HCT116 (cell line): ENCODE data around the gene NIBAN1. TPM values are rescaled to one million over a fixed set of nuclear protein-coding genes. Genes with fewer than 3 reads are reported as not detected.

ENCODE experiments used
- ATAC-seq: fragments of 200-7000 bp; cut with Tn5 transposase; 2 replicates; pipeline ENCODE4 v1.9.1; 2020; ENCODE audit warnings: mild to moderate bottlenecking, moderate library complexity
- BruUV-seq: library from RNA; stranded (reverse); fragments of 400-500 nt; replicated peaks from 2 replicates; lab custom pipeline; 2021; lab: Mats Ljungman, UMichigan
- CTCF ChIA-PET: fragments of 300-600 bp; sonication (Branson Sonifier 250); formaldehyde crosslinking; loops from one replicate; lab custom pipeline; 2021; ENCODE audit warnings: antibody characterized with exemption; lab: Charles Lee
- POLR2A ChIA-PET: fragments of 300-600, 350-600 bp; sonication (Branson Sonifier 250); formaldehyde crosslinking; loops from one replicate; lab custom pipeline; 2021; ENCODE audit warnings: antibody characterized with exemption; lab: Charles Lee
- RAD21 ChIA-PET, 2 experiments: fragments of 300-600 bp; sonication (Branson Sonifier 250); formaldehyde crosslinking; loops; one replicate each; lab custom pipeline; 2023; ENCODE audit warnings: low total read pairs in 2 of 2; ENCODE audit not compliant: uncharacterized antibody in 2 of 2, unreplicated experiment in 2 of 2, low non-redundant PET in 1 of 2; lab: Charles Lee
- DNase-seq: peaks from one replicate; pipeline ENCODE4 v3.0.0-alpha.2; 2010; ENCODE audit warnings: low read depth, low spot score
- H2AFZ ChIP-seq: fragments of 200-600 bp; shearing (Covaris generic), sonication (generic); 2 replicates; pipeline ENCODE4 v1.6.1; 2017; ENCODE audit warnings: low read depth, mixed run types, mixed read lengths, antibody characterized with exemption, low read length; ENCODE audit not compliant: poor library complexity, severe bottlenecking
- H3K27ac ChIP-seq: 2 replicates; pipeline ENCODE4 v1.5.1; 2012; ENCODE audit warnings: low read depth, low read length
- H3K27me3 ChIP-seq: fragments of 200-600 bp; sonication (generic); 2 replicates; pipeline ENCODE4 v1.6.1; 2016; ENCODE audit warnings: mixed run types, low read length, mixed read lengths; ENCODE audit not compliant: insufficient read depth
- H3K36me3 ChIP-seq, 2 experiments: fragments of 200-500 bp in 1 of 2; fragments of 200-600 bp in 1 of 2; sonication (Bioruptor generic) in 1 of 2; sonication (generic) in 1 of 2; 2 replicates each; pipeline versions ENCODE4 v1.5.1 to v1.6.1; 2014 to 2016; ENCODE audit warnings: low read length in 2 of 2, inconsistent platforms in 1 of 2, mixed read lengths in 1 of 2, mixed run types in 1 of 2; ENCODE audit not compliant: insufficient read depth in 2 of 2, control insufficient read depth in 1 of 2
- H3K4me1 ChIP-seq, 2 experiments: fragments of 200-600 bp in 1 of 2; sonication (generic) in 1 of 2; 2 replicates each; pipeline versions ENCODE4 v1.5.1 to v1.6.1; 2012 to 2017; ENCODE audit warnings: low read length in 2 of 2, inconsistent platforms in 1 of 2, mild to moderate bottlenecking in 1 of 2, mixed read lengths in 1 of 2, mixed run types in 1 of 2, moderate library complexity in 1 of 2; ENCODE audit not compliant: insufficient read depth in 2 of 2, control insufficient read depth in 1 of 2
- H3K4me2 ChIP-seq: fragments of 200-600 bp; sonication (generic); 2 replicates; pipeline ENCODE4 v1.6.1; 2017; ENCODE audit warnings: mixed run types, low read length, mixed read lengths
- H3K4me3 ChIP-seq, 2 experiments: fragments of 200-600 bp in 1 of 2; sonication (generic) in 1 of 2; replicated peaks in 1 of 2; 2 replicates each; pipeline ENCODE4 v1.5.1; 2011 to 2016; ENCODE audit warnings: low read length in 2 of 2, control low read depth in 1 of 2, low read depth in 1 of 2, mild to moderate bottlenecking in 1 of 2, mixed read lengths in 1 of 2, mixed run types in 1 of 2
- H3K79me2 ChIP-seq: fragments of 200-600 bp; sonication (generic); 2 replicates; pipeline ENCODE4 v1.6.1; 2017; ENCODE audit warnings: mild to moderate bottlenecking, mixed run types, low read length, moderate library complexity, mixed read lengths; ENCODE audit not compliant: insufficient read depth
- H3K9ac ChIP-seq: fragments of 200-600 bp; sonication (generic); 2 replicates; pipeline ENCODE4 v1.6.1; 2016; ENCODE audit warnings: low read length, mixed read lengths
- H3K9me2 ChIP-seq: fragments of 200-600 bp; sonication (generic), shearing (Covaris generic); 2 replicates; pipeline ENCODE4 v1.6.1; 2017; ENCODE audit warnings: mixed run types, mild to moderate bottlenecking, moderate library complexity; ENCODE audit not compliant: insufficient read depth
- H3K9me3 ChIP-seq, 2 experiments: fragments of 200-500 bp in 1 of 2; fragments of 200-600 bp in 1 of 2; sonication (Bioruptor generic) in 1 of 2; sonication (generic) in 1 of 2; 2 replicates each; pipeline ENCODE4 v1.6.1; 2014 to 2017; ENCODE audit warnings: low read length in 2 of 2, mixed read lengths in 2 of 2, inconsistent platforms in 1 of 2, low read depth in 1 of 2, mild to moderate bottlenecking in 1 of 2, mixed run types in 1 of 2, moderate library complexity in 1 of 2; ENCODE audit not compliant: control insufficient read depth in 1 of 2, insufficient read depth in 1 of 2
- H4K20me1 ChIP-seq: fragments of 200-600 bp; sonication (generic), shearing (Covaris generic); 2 replicates; pipeline ENCODE4 v1.6.1; 2017; ENCODE audit warnings: mixed run types, mild to moderate bottlenecking, moderate library complexity; ENCODE audit not compliant: insufficient read depth
- CBX3 ChIP-seq: IDR thresholded peaks from 2 replicates; pipeline ENCODE4 v1.6.1; 2012; ENCODE audit warnings: low read depth
- ELF1 ChIP-seq: IDR thresholded peaks from 2 replicates; pipeline ENCODE4 v1.6.1; 2012; ENCODE audit warnings: low read depth, borderline replicate concordance
- FOSL1 ChIP-seq: IDR thresholded peaks from 2 replicates; pipeline ENCODE4 v1.6.1; 2012; ENCODE audit warnings: low read depth
- JUND ChIP-seq: IDR thresholded peaks from 2 replicates; pipeline ENCODE4 v1.6.1; 2012
- POLR2A ChIP-seq: IDR thresholded peaks from 2 replicates; pipeline ENCODE4 v1.7.0; 2011; ENCODE audit warnings: borderline replicate concordance; ENCODE audit not compliant: insufficient read depth, insufficient read length; ENCODE audit errors: extremely low read depth
- POLR2AphosphoS5 ChIP-seq: IDR thresholded peaks from 2 replicates; pipeline ENCODE4 v1.6.1; 2011; ENCODE audit warnings: mild to moderate bottlenecking, low read depth, low read length, moderate library complexity
- SRF ChIP-seq: IDR thresholded peaks from 2 replicates; pipeline ENCODE4 v1.6.1; 2012; ENCODE audit warnings: low read depth
- TCF7L2 ChIP-seq: IDR thresholded peaks from 2 replicates; pipeline ENCODE4 v1.7.0; 2011; ENCODE audit warnings: borderline replicate concordance, inconsistent platforms; ENCODE audit not compliant: insufficient read depth, insufficient read length; ENCODE audit errors: extremely low read depth
- ZFX ChIP-seq: fragments of 450-650 bp; IDR thresholded peaks from 2 replicates; pipeline ENCODE4 v1.6.1; 2017
- ZNF274 ChIP-seq: fragments of 200-500 bp; sonication (Bioruptor generic); IDR thresholded peaks from 2 replicates; pipeline ENCODE4 v1.6.1; 2014; ENCODE audit warnings: mild to moderate bottlenecking, low read depth, low read length, inconsistent platforms
- intact Hi-C: fragments of 100-400 bp; cut with micrococcal nuclease; formaldehyde crosslinking; loops from 2 replicates; pipeline ENCODE4 v1.10.0; 2022
- total RNA-seq: library from RNA; stranded (reverse); gene quantifications from one replicate; pipeline ENCODE4 v1.2.1, GENCODE V29; 2021; ENCODE audit not compliant: unreplicated experiment
- TF ChIP-seq, protein P1 (sequence below): IDR thresholded peaks from 2 replicates; pipeline ENCODE4 v1.6.1; 2011; ENCODE audit warnings: mild to moderate bottlenecking, low read length, moderate library complexity; ENCODE audit not compliant: insufficient replicate concordance; ENCODE audit errors: extremely low read depth
- TF ChIP-seq, protein P2 (sequence below): IDR thresholded peaks from 2 replicates; pipeline ENCODE4 v1.6.1; 2012

The NIBAN1 gene
- total RNA-seq, 1 experiment from 2014 or later, result 10.3 TPM

DNA sequence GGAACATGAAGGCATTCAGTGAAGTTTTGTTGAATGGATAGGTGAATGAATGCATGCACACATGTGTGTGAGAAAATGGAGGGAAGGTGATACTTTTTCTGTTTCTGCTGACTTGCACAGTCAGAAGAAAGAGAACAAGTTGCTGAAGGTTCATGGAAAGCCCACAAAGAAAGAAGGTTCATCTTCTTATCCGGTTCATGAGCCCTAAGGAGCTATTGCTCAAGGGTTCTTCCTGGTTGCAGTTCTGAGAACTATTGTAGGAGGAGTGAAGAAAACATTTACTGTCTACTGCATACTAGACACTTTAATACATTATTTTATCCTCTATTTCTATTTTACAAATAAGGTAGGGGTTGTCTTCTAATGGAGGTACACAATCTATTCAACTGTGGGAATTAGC, 13.4 kb upstream of the NIBAN1 start:
- POLR2A ChIA-PET, result no interaction called here
- no peak overlapping the region for H3K4me3 ChIP-seq
- no peak for ATAC-seq
- CTCF ChIA-PET, result interaction anchor here (1.1 kb wide), 1 partner anchor 182 kb away, joined by 4 read pairs; no protein-coding TSS in a partner anchor
- no peaks in the 10 kb centered on the region for H3K36me3 ChIP-seq
- H3K4me1 ChIP-seq, result no peaks in the 10 kb centered on the region
- H2AFZ ChIP-seq, result no peak overlapping the region
- H3K9me2 ChIP-seq, result no peaks in the 10 kb centered on the region
- H3K27ac ChIP-seq, result no peak overlapping the region
- H3K79me2 ChIP-seq, result no peaks in the 10 kb centered on the region
- H3K9me3 ChIP-seq, result no peaks in the 10 kb centered on the region
- no peaks in the 10 kb centered on the region for H3K27me3 ChIP-seq
- H3K4me2 ChIP-seq, result no peak overlapping the region
- no peak overlapping the region for H3K9ac ChIP-seq
- no TSS peak for BruUV-seq
- no peak for DNase-seq
- intact Hi-C loops, result loop anchor here (5.0 to 10.0 kb wide), 2 partner anchors 170 to 687 kb away; partner anchors contain the start of genes SWT1 and TRMT1L
- RAD21 ChIA-PET, result no interaction called here
- TF ChIP-seq JUND (no peak), ZNF274 (no peak), FOSL1 (no peak), SRF (no peak), ELF1 (no peak), TCF7L2 (no peak), POLR2A (no peak), POLR2AphosphoS5 (no peak), ZFX (no peak), CBX3 (no peak)
- TF ChIP-seq, protein P1, sequence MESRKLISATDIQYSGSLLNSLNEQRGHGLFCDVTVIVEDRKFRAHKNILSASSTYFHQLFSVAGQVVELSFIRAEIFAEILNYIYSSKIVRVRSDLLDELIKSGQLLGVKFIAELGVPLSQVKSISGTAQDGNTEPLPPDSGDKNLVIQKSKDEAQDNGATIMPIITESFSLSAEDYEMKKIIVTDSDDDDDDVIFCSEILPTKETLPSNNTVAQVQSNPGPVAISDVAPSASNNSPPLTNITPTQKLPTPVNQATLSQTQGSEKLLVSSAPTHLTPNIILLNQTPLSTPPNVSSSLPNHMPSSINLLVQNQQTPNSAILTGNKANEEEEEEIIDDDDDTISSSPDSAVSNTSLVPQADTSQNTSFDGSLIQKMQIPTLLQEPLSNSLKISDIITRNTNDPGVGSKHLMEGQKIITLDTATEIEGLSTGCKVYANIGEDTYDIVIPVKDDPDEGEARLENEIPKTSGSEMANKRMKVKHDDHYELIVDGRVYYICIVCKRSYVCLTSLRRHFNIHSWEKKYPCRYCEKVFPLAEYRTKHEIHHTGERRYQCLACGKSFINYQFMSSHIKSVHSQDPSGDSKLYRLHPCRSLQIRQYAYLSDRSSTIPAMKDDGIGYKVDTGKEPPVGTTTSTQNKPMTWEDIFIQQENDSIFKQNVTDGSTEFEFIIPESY, result no peak
- TF ChIP-seq, protein P2, sequence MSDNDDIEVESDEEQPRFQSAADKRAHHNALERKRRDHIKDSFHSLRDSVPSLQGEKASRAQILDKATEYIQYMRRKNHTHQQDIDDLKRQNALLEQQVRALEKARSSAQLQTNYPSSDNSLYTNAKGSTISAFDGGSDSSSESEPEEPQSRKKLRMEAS, result no peak
- H4K20me1 ChIP-seq, result no peaks in the 10 kb centered on the region
